IPS-11a (cell line): ENCODE results near the gene PRAF2.

Source experiments
- H3K4me3 ChIP-seq: one replicate; pipeline ENCODE4 v1.5.1; 2013; ENCODE audit warnings: low read depth, low read length, control low read depth

PRAF2 gene

GRCh38 chrX:49073601-49074575 is at the start of gene PRAF2:
Gene PRAF2, minus strand, starts transcription at chrX:49074002. Its CDS starts 15 bp downstream, at chrX:49073987.
- peak within 1 kb of the TSS; percentile 67 for H3K4me3 ChIP-seq

GRCh38 chrX:49122499-49122898 is 48.7 kb upstream of the PRAF2 start:
- H3K4me3 ChIP-seq: no peak overlapping the region

GRCh38 chrX:49120091-49120490 is 46.3 kb upstream of the PRAF2 start:
- no peak overlapping the region for H3K4me3 ChIP-seq

- H3K4me3 ChIP-seq: no peak overlapping the region
These were observed 43.8 kb upstream of the PRAF2 start for GRCh38 chrX:49117581-49117980.

DNA sequence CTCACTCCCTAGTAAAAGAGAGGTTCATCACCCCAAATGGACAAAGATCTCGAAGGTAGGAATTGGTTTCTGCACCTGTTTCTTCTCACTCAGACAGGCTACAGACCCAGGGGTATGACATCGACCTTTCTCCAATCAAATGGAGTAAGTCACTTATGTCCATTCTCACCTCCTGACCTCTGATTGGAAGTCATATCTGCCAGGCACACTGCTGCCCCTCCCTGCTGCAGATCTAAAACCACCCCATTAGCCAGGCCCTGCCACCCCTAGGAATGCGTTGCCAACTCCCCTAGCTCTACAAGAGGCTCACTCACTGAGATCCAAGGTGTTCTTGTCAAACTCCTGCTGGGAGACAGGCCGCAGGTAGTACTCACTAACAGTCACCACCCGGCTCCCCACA is 42.9 kb upstream of the PRAF2 start:
- H3K4me3 ChIP-seq: no peak overlapping the region

GRCh38 chrX:49116076-49116475 is 42.3 kb upstream of the PRAF2 start:
- H3K4me3 ChIP-seq: no peak overlapping the region

DNA sequence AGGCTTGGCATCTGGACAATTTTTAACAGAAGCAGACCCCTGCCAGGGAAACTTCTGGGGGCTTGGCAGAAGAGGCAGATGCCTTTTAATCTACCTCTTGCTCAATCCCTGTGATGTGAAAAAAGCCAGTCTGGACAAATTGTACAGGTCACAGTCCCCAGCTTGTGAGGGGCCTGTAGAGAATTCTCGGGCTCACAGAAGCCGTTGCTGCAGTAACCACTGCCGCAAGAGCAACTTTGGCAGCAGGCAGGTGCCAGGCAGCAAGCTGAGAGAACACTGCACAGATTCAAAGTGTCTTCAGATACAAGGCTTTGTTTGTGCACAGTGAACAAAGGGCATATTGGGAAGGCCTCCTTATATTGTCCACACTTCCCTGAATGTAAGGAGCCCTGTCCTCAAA is 38.0 kb upstream of the PRAF2 start:
- no peak overlapping the region for H3K4me3 ChIP-seq

GRCh38 chrX:49110417-49110816 is 36.6 kb upstream of the PRAF2 start:
- no peak overlapping the region for H3K4me3 ChIP-seq

- no peak overlapping the region for H3K4me3 ChIP-seq
These were observed 34.8 kb upstream of the PRAF2 start for GRCh38 chrX:49108641-49109040.

GRCh38 chrX:49106930-49107329 is 33.1 kb upstream of the PRAF2 start:
- no peak overlapping the region for H3K4me3 ChIP-seq

GRCh38 chrX:49106296-49106695 is 32.5 kb upstream of the PRAF2 start:
- no peak overlapping the region for H3K4me3 ChIP-seq

DNA sequence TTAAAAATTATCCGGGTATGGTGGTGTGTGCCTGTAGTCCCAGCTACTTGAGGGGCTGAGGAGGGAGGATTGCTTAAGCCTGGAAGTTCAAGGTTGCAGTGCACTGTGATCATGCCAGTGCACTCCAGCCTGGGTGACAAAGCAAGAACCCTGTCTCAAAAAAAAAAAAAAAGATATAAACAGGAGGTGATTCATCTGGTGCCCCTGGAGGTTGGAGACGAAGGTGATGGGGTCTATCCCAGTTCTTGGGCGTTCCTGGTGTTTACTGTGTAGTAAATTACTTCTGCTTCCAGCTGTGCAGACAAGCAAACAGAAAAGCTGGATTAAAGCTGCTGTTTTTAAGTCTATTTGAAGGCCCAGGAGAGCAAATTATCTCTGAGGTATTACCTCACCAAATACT is 29.8 kb upstream of the PRAF2 start:
- no peak overlapping the region for H3K4me3 ChIP-seq

GRCh38 chrX:49102190-49102589 is 28.4 kb upstream of the PRAF2 start:
- H3K4me3 ChIP-seq: no peak overlapping the region

DNA sequence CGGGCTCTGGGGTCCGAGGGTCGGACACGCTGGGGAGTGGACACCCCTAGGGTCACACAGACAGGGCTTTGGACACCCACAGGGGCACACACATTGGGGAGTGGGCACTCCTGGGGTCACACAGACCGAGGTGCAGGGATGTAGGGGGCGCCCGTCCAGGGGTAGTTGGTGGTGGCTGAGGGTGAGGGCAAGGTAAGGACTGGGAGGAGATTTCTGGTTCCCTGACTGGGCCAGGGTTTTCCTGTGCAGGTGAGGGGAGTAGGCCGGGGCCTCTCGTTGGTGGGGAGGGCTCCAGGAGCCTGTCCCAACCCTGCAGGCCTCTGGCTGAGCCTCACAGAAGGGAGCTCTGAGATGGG is 27.8 kb upstream of the PRAF2 start:
- peak overlapping the region; percentile 79 for H3K4me3 ChIP-seq

GRCh38 chrX:49100704-49101628 is 27.2 kb upstream of the PRAF2 start:
- peak overlapping the region; percentile 79 for H3K4me3 ChIP-seq

DNA sequence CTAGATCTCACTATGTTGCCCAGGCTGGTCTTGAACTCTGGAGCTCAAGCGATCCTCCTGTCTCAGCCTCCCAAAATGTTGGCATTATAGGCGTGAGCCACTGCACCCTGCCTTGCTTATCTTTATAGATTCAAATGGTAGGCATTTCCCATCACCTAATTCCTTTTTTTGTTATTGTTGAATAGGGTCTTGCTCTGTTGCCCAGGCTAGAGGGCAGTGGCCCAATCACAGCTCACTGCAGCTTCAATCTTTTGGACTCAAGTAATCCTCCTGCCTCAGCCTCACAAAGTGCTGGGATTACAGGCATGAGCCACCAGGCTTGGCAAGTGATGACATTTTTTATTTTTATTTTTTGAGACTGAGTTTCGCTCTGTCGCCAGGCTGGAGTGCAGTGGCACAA is 22.6 kb upstream of the PRAF2 start:
- no peak overlapping the region for H3K4me3 ChIP-seq

GRCh38 chrX:49089553-49089952 is 15.8 kb upstream of the PRAF2 start:
- H3K4me3 ChIP-seq: no peak overlapping the region

DNA sequence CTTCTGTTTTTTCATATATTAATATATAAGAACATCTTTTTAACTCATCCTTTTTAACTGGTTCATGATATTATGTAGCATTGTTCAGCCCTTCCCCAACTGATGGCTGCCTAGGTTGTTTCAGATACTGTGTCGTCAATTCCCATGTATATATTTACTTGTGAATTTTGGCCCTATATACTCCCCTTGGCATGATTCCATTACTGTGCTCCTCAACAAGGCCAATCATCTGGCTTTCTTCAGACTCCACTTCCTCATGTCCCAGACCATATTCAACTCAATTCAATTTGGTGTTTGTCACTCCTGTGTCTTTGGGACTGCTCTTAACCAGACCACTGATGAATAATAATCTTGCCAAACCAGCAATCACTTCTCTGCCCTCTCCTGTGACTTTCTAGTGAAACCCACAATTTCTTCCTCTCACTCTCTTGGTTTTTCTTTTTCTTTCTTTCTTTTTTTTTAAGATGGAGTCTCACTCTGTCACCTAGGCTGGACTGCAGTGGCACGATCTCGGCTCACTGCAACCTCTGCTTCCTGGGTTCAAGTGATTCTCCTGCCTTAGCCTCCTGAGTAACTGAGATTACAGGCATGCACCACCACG is 8.6 kb upstream of the PRAF2 start:
- no peak overlapping the region for H3K4me3 ChIP-seq

DNA sequence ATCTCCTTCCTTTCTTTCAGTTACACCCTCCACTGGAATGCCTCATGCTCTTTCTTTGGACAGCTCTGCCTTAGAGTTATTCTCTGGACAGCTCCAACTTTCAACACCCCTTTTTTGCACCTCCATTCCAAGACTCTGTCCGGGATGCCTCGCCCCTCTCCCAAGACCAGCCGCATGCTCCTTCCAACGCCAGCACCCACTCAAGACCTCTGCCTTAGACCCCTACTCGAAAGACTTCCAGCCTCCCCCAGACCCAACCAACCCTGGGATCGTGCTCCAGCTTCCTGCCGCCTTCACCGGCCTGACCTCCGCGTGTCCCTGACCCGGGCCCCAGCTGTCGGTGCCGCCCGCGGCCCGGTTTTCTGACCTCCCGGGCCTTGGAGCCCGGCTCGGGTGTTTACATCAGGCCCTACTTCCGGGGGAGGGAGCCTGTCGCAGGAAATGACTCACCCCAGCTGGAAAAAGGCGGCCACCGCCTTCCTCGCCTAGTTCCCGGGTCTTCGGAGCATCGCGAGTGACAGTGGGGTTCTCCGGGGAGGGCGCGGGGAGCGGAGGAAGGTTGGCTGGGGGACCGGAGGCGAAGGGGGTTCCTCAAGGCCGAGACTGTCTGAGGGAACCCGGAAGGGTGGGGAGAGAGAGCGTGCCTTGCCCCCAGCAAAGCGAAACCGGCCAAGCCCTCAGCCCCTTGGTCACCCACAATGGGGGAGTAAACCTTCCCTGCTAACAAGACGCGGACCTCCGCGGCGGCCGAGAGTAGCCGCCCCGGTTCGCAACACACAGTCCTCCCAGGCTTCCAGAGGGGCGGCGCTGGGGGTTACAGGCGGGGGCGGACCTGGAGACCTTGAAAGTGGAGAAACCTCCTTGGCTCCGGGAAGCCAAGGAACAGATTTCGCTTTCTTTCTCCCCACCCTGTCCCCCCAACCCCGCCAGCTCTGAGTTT is 6.0 kb upstream of the PRAF2 start, which contains the start of gene WDR45:
WDR45 (minus strand) TSS at position 399 of the 940 bp plus-strand sequence. CDS start 1,792 bp downstream, outside the sequence.
- peak within 1 kb of the TSS; percentile 59 for H3K4me3 ChIP-seq

DNA sequence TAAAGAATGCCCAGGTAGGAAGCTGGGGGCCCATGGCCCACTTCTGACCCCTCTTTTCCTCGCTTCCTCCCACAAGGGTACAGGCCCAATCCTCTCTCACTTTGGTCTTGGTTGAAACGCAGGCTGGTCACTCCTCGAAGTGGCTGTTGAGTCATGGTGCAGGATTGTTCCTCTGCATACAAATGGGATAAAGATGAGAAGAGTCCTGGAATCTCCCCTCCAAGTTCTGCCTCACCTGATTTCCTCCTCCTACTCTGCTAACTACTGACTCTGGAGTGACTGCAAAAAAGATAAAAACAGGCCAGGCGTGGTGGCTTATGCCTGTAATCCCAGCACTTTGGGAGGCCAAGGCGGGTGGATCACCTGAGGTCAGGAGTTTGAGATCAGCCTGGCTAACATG is 4.1 kb upstream of the PRAF2 start:
- H3K4me3 ChIP-seq: no peak overlapping the region
